Stimulated activated CD8-positive, alpha-beta memory T cell treated with anti-CD3 and anti-CD28 coated beads, Interleukin-7, amount 100 ng/mL, for 4 hours (primary cell): ENCODE data around the gene CSTPP1.
A peak's percentile ranks its signal among the peaks of the same experiment; 100 is the strongest.

Experiments
- DNase-seq, 2 donors: peaks; one replicate each; pipeline ENCODE4 v3.0.0-alpha.2; 2020; ENCODE audit warnings: low read depth in 2 of 2

The CSTPP1 gene, protein sequence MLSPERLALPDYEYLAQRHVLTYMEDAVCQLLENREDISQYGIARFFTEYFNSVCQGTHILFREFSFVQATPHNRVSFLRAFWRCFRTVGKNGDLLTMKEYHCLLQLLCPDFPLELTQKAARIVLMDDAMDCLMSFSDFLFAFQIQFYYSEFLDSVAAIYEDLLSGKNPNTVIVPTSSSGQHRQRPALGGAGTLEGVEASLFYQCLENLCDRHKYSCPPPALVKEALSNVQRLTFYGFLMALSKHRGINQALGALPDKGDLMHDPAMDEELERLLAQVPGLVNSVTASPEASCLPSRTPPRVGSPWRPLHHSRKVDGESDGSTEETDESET

GRCh38 chr11:46936138-46937110 is at the start of gene CSTPP1:
Gene CSTPP1 (plus strand): TSS chr11:46936761. CDS start chr11:46936806, 45 bp downstream.
- DNase-seq: peak; percentile 86 to 89

DNA sequence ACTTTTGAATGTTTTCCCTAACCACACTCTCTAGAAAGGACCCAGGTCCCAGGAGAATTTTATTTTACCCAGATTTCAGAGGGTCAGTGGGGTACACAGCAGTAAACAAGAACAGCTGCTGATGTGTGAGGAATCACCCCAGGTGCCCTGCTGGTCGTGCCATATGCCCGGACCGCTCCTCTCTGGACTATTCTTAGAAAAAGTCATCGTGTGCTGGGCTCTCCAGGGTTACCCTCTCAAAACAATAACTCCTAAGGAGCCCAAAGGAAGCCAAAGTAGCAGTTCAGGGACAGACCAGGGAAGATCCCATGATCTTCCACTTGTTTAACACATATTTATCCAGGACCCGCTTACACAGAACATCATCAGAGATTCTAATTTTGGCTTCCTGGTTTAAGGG is 47.9 kb upstream of the CSTPP1 start:
- no peak for DNase-seq

DNA sequence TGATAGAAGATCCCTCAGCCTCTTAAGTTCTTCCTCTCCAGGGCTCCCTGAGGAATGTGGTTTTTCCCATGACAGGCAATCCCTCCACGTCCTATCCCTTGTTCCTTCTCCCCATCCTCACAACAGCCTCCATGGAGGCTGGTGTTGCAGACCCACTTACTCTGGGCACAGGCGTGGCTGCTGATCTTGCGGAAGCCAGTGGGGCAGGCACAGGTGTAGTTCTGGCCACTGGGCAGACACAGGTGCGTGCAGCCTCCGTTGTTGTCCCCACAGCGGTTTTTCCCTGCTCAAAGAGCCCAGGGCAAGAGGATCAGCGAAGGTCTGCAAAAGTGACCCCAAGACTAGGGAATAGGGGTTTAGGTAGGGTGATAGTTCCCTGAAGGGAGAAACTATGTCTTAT is 47.3 kb upstream of the CSTPP1 start:
- DNase-seq: no peak

DNA sequence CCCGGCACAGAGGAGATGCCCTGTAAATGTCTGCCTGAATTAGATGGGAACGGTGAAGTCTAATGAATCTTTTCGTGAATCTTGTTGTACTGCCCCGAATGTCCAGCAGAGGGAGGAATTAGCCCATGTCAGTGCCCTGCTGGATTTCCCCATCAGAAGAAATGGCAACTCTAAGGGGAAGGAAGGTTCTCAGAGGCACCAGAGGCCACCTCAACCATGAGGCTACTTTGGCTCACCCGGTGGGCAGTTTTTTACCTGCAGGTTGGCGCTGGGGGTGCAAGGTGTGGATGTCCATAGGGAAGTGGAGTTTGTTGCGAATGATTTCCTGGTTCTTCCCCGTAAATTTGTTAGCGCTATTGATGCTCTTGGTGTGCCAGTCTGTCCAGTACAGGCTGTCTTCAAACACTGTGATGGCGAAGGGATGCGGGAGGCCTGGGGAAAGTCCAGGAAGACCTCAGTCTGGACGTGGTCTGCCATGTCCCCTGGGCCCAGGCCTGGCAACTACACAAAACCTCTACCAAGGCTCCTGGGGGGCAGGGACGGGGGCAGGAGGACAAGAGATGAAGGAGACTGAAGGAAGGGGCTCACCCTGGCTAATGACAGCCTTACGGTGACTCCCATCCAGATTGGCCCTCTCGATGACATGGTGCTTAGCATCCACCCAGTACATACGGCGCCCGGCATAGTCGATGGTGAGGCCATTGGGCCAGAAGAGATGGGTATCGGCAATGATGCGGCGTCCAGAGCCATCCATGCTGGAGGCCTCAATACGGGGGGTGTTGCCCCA is 46.7 kb upstream of the CSTPP1 start:
- DNase-seq: peak; percentile 28 to 52

- no peak for DNase-seq
Observed at GRCh38 chr11:46890665-46891064, 45.9 kb upstream of the CSTPP1 start.

- no peak for DNase-seq
Observed at GRCh38 chr11:46892109-46892508, 44.5 kb upstream of the CSTPP1 start.

DNA sequence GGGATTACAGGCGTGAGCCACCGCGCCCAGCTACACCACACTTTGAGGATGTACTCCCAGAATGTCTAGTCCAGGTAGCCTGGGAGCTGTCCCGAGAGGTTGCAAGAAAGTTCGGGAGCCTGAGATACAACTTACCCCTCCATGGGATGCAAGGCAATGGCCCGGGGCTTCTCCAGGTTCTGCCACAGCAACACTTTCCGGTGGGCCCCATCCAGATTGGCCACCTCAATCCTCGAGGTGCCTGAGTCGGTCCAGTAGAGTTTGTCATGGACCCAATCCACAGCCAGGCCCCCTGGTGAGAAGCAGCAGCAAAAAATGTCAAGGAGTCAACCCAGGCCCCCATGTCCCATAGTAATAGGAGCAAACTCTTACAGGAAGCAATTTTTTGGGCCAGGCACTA is 43.7 kb upstream of the CSTPP1 start:
- no peak for DNase-seq

DNA sequence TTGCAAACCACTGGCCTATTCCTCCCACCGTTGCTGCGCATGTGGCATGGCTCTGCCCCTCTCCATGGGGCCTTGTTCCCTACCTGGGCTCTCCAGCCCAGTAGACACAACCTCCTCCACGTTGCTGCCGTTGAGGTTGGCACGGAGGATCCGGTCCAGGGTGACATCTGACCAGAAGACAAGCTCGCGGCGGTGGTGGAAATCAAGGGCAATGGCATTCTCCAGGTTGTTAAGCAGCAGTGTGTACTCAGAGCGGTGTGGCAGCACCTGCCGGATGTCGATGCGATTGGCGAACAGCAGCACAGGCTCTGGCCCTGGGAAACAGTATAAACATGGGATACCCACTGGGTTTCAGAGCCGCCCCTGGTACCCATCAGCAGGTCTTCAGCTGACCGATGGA is 42.1 kb upstream of the CSTPP1 start:
- DNase-seq: no peak

DNA sequence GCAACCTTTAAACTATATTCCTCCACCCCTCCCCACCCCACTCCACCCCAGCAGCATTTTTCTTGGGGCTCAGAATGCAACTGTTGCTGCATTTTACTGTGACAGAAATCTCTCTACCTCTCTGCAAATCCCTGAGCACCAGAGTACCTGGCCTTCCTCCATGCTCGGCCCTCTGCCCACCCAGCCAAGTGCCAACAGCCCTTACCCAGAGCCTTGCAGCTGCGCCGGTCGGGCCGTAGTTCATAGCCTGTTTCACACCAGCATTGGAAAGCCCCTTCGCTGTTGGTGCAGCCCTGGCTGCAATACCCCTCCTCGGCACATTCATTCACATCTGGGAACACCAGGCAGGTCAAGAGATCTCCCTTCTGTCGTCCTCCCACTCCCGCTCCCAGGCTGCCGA is 41.6 kb upstream of the CSTPP1 start:
- no peak for DNase-seq

DNA sequence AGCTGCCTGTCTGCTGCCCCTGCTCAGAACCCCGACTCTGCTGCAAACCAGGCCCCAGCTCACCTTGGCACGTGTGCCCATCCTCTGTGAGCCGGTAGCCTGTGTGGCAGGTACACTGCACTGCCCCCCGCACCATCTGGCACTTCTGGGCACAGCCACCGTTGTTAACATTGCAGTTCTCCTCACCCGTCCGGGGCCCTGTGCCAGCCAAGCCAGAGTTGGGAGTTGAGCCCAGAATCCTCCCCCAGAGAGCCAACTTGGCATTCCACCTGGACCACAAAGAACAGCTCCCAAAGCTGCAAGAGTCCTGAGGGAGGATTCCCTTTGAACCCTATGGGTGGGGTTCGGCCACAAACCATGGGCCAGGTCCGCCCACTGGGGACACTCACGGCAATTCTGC is 40.7 kb upstream of the CSTPP1 start:
- DNase-seq: no peak

GRCh38 chr11:46896719-46897406 is 39.7 kb upstream of the CSTPP1 start:
- no peak for DNase-seq

DNA sequence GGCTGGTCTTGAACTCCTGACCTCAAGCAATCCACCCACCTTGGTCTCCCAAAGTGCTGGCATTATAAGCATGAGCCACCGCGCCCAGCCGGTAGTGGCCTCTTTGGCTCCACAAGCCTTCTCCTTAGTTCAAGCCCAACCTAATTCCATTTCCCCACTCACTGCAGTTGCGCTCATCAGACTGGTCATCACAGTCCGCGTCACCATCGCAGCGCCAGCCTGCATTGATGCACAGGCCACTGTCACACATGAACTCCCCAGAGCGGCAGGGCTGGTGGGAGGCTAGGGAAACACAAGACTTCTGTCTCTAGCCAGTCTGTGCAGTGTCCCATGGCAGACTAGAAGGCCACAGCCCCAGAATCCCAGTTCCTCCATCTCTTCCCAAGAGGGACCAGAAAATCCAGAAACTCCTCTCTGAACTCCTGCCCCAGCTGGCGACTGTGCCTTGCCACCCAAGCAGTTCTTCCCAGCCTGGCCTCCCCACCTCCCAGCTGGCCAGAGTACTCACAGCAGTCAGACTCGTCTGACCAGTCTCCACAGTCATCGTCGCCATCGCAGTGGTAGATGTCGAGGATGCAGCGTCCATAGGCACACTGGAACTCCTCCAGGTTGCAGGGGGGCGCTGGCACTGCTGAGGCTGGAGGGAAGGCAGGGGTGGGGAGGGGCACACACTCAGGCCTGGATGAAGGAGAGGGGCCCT is 38.0 kb upstream of the CSTPP1 start:
- DNase-seq: no peak

GRCh38 chr11:46899501-46900025 is 37.0 kb upstream of the CSTPP1 start:
- no peak for DNase-seq

DNA sequence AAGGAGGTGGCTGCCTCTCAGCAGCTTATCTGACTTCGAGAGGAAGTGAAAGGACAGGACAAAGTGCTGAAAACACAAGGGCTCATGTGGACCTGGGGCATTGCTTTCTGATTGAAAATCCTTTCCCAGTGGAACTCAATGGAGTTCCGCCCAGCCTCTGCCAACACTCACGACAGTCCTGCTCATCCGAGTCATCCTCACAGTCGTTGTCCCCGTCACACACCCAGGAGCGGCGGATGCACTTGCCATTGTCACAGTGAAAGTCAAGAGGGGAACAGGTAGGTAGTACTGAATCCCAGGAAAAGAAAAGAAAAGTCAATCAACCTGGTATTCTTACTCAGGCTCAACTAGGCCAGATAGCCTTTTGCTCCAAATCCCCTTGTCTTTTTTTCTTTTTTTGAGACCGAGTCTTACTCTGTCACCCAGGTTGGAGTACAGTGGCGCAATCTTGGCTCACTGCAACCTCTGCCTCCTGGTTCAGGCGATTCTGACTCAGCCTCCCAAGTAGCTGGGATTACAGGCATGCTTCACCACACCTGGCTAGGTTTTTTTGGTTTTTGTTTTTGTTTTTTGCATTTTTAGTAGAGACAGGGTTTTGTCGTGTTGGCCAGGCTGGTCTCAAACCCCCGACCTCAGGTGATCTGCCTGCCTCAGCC is 36.3 kb upstream of the CSTPP1 start:
- DNase-seq: no peak

- DNase-seq: no peak
Observed at GRCh38 chr11:46901156-46901555, 35.4 kb upstream of the CSTPP1 start.

- no peak for DNase-seq
Observed at GRCh38 chr11:46902694-46903093, 33.9 kb upstream of the CSTPP1 start.

GRCh38 chr11:46903846-46904245 is 32.7 kb upstream of the CSTPP1 start:
- DNase-seq: no peak

DNA sequence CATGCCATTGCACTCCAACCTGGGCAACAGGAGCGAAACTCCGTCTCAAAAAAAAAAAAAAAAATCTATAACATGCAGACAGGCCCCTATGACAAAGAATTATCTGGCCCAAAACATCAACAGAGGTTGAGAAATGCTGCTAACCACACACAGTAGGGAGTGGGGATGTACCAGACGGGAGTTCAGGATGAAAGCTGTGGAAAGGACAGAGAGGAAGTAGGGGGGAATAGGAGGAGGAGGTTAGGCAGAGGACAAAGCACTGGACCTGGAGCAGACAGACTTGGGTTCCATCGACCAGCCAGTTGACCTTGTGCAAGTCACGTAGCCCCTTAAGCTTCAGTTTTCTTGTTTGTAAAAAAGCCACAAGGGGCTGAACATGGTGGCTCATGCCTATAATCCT is 30.8 kb upstream of the CSTPP1 start:
- no peak for DNase-seq

GRCh38 chr11:46906609-46907041 is 29.9 kb upstream of the CSTPP1 start:
- no peak for DNase-seq

GRCh38 chr11:46907606-46908005 is 29.0 kb upstream of the CSTPP1 start:
- DNase-seq: no peak
